ENCODE data around the gene MLPH. TPM values are rescaled to one million over a fixed set of nuclear protein-coding genes. Genes with fewer than 3 reads are reported as not detected.

MLPH gene
- total and polyA plus RNA-seq, 2 of the 13 experiments (the other 11 are each of a cell fraction or from before 2014, with no cell fraction given): 0.12 TPM; not detected in 1

GRCh38 chr2:237585590-237586221, 98.7 kb downstream of the MLPH start (continued):
- TF ChIP-seq ZNF503 (CRISPR knock-in tag; IDR thresholded peaks at IDR 0.05): peak; percentile 89
- peak; percentile 56 to 67; a peak in 1 of 4 replicates for TF ChIP-seq HMGXB4 (CRISPR knock-in tag; IDR thresholded peaks at IDR 0.05; ENCODE audit: borderline replicate concordance in 1 of 2, low read depth in 1 of 2)
- TF ChIP-seq PRDM15 (CRISPR knock-in tag; IDR thresholded peaks at IDR 0.05): peak; percentile 82; the same call in 1 of the 2 replicates
- peak; percentile 89 for TF ChIP-seq SKI (IDR thresholded peaks at IDR 0.05; ENCODE audit: partially characterized antibody)
- TF ChIP-seq ZSCAN31 (CRISPR knock-in tag; IDR thresholded peaks at IDR 0.05; ENCODE audit: low read depth): peak; percentile 98
- no peak for TF ChIP-seq STAT5B (CRISPR knock-in tag; IDR thresholded peaks at IDR 0.05)
- TF ChIP-seq GPBP1L1 (CRISPR knock-in tag; IDR thresholded peaks at IDR 0.05): no peak
- TF ChIP-seq ZIK1 (CRISPR knock-in tag; IDR thresholded peaks at IDR 0.05; ENCODE audit: borderline replicate concordance, low read depth): peak; percentile 74
- TF ChIP-seq ZNF101 (CRISPR knock-in tag; IDR thresholded peaks at IDR 0.05; ENCODE audit: borderline replicate concordance, low read depth): no peak
- peak; percentile 95; the same call in 1 of the 2 replicates for TF ChIP-seq ARID4A (CRISPR knock-in tag; IDR thresholded peaks at IDR 0.05; ENCODE audit: borderline replicate concordance)
- peak; percentile 75; the same call in 1 of the 2 replicates for TF ChIP-seq FOXC1 (CRISPR knock-in tag; IDR thresholded peaks at IDR 0.05; ENCODE audit: borderline replicate concordance)
